Activated CD4-positive, CD25-positive, alpha-beta regulatory T cell (primary cell): ENCODE results near the gene OSBPL5.
"Not testable (repeated sequence)": the region's sequence is repeated elsewhere in the genome, so short reads cannot be mapped to it uniquely, and the experiment has no call there.

ENCODE experiments used
- DNase-seq, 4 experiments: peaks; one replicate each; lab custom pipeline; 2025; lab: John Stamatoyannopoulos, UW

OSBPL5 gene

GRCh38 chr11:3181725-3182461 is 16.8 kb upstream of the OSBPL5 start:
- DNase-seq, result no peak

GRCh38 chr11:3180869-3181268 is 15.8 kb upstream of the OSBPL5 start:
- no peak for DNase-seq

GRCh38 chr11:3178349-3178748 is 13.2 kb upstream of the OSBPL5 start:
- DNase-seq, result no peak

GRCh38 chr11:3177931-3178330 is 12.8 kb upstream of the OSBPL5 start:
- no peak for DNase-seq

GRCh38 chr11:3176487-3176886 is 11.4 kb upstream of the OSBPL5 start:
- no peak for DNase-seq

GRCh38 chr11:3175194-3175593 is 10.1 kb upstream of the OSBPL5 start:
- no peak for DNase-seq

GRCh38 chr11:3174387-3174786 is 9.3 kb upstream of the OSBPL5 start:
- DNase-seq, result no peak

GRCh38 chr11:3173795-3174194 is 8.7 kb upstream of the OSBPL5 start:
- no peak for DNase-seq

- DNase-seq, result no peak
Observed at GRCh38 chr11:3171931-3172560, 6.9 kb upstream of the OSBPL5 start.

- no peak for DNase-seq
Observed at GRCh38 chr11:3170756-3171650, 5.9 kb upstream of the OSBPL5 start.

- DNase-seq, result no peak
Observed at GRCh38 chr11:3170044-3170755, 5.1 kb upstream of the OSBPL5 start.

- DNase-seq, result no peak
Observed at GRCh38 chr11:3169255-3170043, 4.3 kb upstream of the OSBPL5 start.

- not testable (repeated sequence) for DNase-seq
Observed at GRCh38 chr11:3168742-3169254, 3.7 kb upstream of the OSBPL5 start.

- no peak for DNase-seq
Observed at GRCh38 chr11:3167143-3168119, 2.3 kb upstream of the OSBPL5 start.

GRCh38 chr11:3166268-3167142 is 1.4 kb upstream of the OSBPL5 start:
- no peak for DNase-seq

- no peak for DNase-seq
Observed at GRCh38 chr11:3165916-3166267, 782 bp upstream of the OSBPL5 start.

- DNase-seq, result no peak
Observed at GRCh38 chr11:3164552-3165151, 458 bp downstream of the OSBPL5 start.

GRCh38 chr11:3164138-3164551 is 965 bp downstream of the OSBPL5 start:
- DNase-seq, result no peak
